K562 (cell line): ENCODE measurements around the gene PTK7. TPM values are rescaled to one million over a fixed set of nuclear protein-coding genes. Genes with fewer than 3 reads are reported as not detected.

Experiments
- ATAC-seq: fragments of 200-7000 bp; cut with Tn5 transposase; 3 replicates; pipeline ENCODE4 v1.9.1; 2020; ENCODE audit warnings: moderate library complexity
- BruUV-seq: library from RNA; stranded (reverse); fragments of 400-500 nt; replicated peaks from 2 replicates; lab custom pipeline; 2021; lab: Mats Ljungman, UMichigan
- CTCF ChIA-PET: fragments of 300-600 bp; formaldehyde crosslinking; extraction: SDS; loops from one replicate; lab custom pipeline; 2021; ENCODE audit warnings: low intra/inter-chr PET ratio; lab: Yijun Ruan, JAX
- POLR2A ChIA-PET: fragments of 300-600, 350-650 bp; sonication (Branson Sonifier 250); formaldehyde crosslinking; extraction: SDS; loops from one replicate; lab custom pipeline; 2021; ENCODE audit warnings: antibody characterized with exemption, inconsistent platforms; lab: Yijun Ruan, JAX
- DNase-seq, 4 experiments: peaks; one replicate each; pipeline versions ENCODE4 v3.0.0 to v3.0.0-alpha.2; 2011 to 2018; ENCODE audit warnings: low spot score in 3 of 4, mixed read lengths in 3 of 4; ENCODE audit errors: extremely low read depth in 1 of 4
- FAIRE-seq: peaks from 2 replicates; lab custom pipeline; 2011; peaks lifted over from hg19 to GRCh38; lab: Jason Lieb, UNC
- H2AFZ ChIP-seq: 2 replicates; pipeline ENCODE4 v1.6.0; 2011; ENCODE audit warnings: low read depth, low read length, control low read depth, inconsistent platforms
- H3K27ac ChIP-seq: fragments of 200-600 bp; 3 replicates; pipeline ENCODE4 v1.8.0; 2011; ENCODE audit warnings: low read depth, mild to moderate bottlenecking, control low read depth, inconsistent platforms, low read length, moderate library complexity, mixed read lengths; ENCODE audit errors: extremely low read depth
- H3K27me3 ChIP-seq, 2 experiments: fragments of 300-600 bp in 1 of 2; 2 replicates in 1 of 2; 3 replicates in 1 of 2; pipeline versions ENCODE4 v1.6.0 to v1.8.0; 2011; ENCODE audit warnings: inconsistent platforms in 2 of 2, low read length in 2 of 2, mild to moderate bottlenecking in 1 of 2, mixed read lengths in 1 of 2, moderate library complexity in 1 of 2; ENCODE audit not compliant: control insufficient read depth in 2 of 2, insufficient read depth in 2 of 2
- H3K36me3 ChIP-seq: fragments of 300-600 bp; 3 replicates; pipeline ENCODE4 v1.8.0; 2011; ENCODE audit warnings: mild to moderate bottlenecking, low read length, inconsistent platforms; ENCODE audit not compliant: control insufficient read depth, insufficient read depth
- H3K4me1 ChIP-seq, 2 experiments: fragments of 200-600 bp in 1 of 2; replicated peaks in 1 of 2; 2 replicates in 1 of 2; 3 replicates in 1 of 2; pipeline versions ENCODE4 v1.5.1 to v1.8.0; 2011; ENCODE audit warnings: inconsistent platforms in 2 of 2, low read length in 2 of 2, mild to moderate bottlenecking in 1 of 2, mixed read lengths in 1 of 2, moderate library complexity in 1 of 2; ENCODE audit not compliant: control insufficient read depth in 2 of 2, insufficient read depth in 2 of 2
- H3K4me2 ChIP-seq: 2 replicates; pipeline ENCODE4 v1.6.1; 2011; ENCODE audit warnings: low read length, control low read depth, inconsistent platforms, mixed read lengths; ENCODE audit not compliant: insufficient read depth
- H3K4me3 ChIP-seq: fragments of 200-600 bp; sonication (generic), shearing (Covaris generic); 2 replicates; pipeline ENCODE4 v1.5.1; 2016; ENCODE audit warnings: control low read depth, inconsistent platforms
- H3K79me2 ChIP-seq: fragments of 200-600 bp; 3 replicates; pipeline ENCODE4 v1.8.0; 2011; ENCODE audit warnings: low read length, inconsistent platforms; ENCODE audit not compliant: control insufficient read depth, insufficient read depth
- H3K9ac ChIP-seq, 2 experiments: 2 replicates each; pipeline versions ENCODE4 v1.6.0 to v1.6.1; 2011; ENCODE audit warnings: low read depth in 2 of 2, low read length in 2 of 2, control low read depth in 1 of 2, inconsistent platforms in 1 of 2, mild to moderate bottlenecking in 1 of 2, mixed read lengths in 1 of 2; ENCODE audit not compliant: insufficient read depth in 1 of 2
- H3K9me1 ChIP-seq: one replicate; pipeline ENCODE4 v1.6.0; 2011; ENCODE audit warnings: inconsistent platforms, mild to moderate bottlenecking, low read length, moderate library complexity; ENCODE audit not compliant: control insufficient read depth, insufficient read depth
- H3K9me3 ChIP-seq: replicated peaks from 2 replicates; pipeline ENCODE4 v1.5.1; 2011; ENCODE audit warnings: low read depth, low read length, inconsistent platforms; ENCODE audit not compliant: control insufficient read depth, insufficient read depth
- H4K20me1 ChIP-seq: replicated peaks from 2 replicates; pipeline ENCODE4 v1.6.1; 2011; ENCODE audit warnings: low read length, inconsistent platforms, mixed read lengths; ENCODE audit not compliant: control insufficient read depth, insufficient read depth
- CEBPG ChIP-seq, 3 experiments: fragments of 200-800 bp in 1 of 3; sonication (Bioruptor generic) in 1 of 3; sonication (generic) in 1 of 3; formaldehyde crosslinking in 1 of 3; IDR thresholded peaks in 2 of 3; conservative IDR thresholded peaks in 1 of 3; 2 replicates each; pipeline versions ENCODE4 v1.6.1 to v1.8.0; 2016 to 2022; ENCODE audit warnings: missing compliant biosample characterization in 2 of 3, missing genetic modification characterization in 2 of 3, mild to moderate bottlenecking in 1 of 3, missing genetic modification reagents in 1 of 3
- POLR2A ChIP-seq: fragments of 450-650 bp; conservative IDR thresholded peaks from 2 replicates; pipeline ENCODE4 v1.6.1; 2016
- PTTG1 ChIP-seq: fragments of 450-650 bp; IDR thresholded peaks from 2 replicates; pipeline ENCODE4 v1.6.1; 2016; ENCODE audit warnings: low read depth, mild to moderate bottlenecking, missing genetic modification characterization, missing compliant biosample characterization
- SUPT5H ChIP-seq: fragments of 450-650 bp; IDR thresholded peaks from 2 replicates; pipeline ENCODE4 v1.6.1; 2016
- ZNF316 ChIP-seq: fragments of 450-650 bp; IDR thresholded peaks from 2 replicates; pipeline ENCODE4 v1.6.1; 2016
- ZNF699 ChIP-seq: fragments of 250-450 bp; sonication (Bioruptor Pico); IDR thresholded peaks from 2 replicates; pipeline ENCODE4 v1.8.0; 2021; ENCODE audit warnings: mild to moderate bottlenecking, moderate library complexity; ENCODE audit not compliant: insufficient replicate concordance
- WGBS: fragments of 100-300 bp; shearing (Covaris generic); methylation state at CpG from one replicate; pipeline ENCODE4 v1.1.6; 2016; ENCODE audit warnings: low coverage, mixed read lengths; ENCODE audit not compliant: insufficient coverage; ENCODE audit errors: missing lambda C conversion rate; 5-methylcytosine and 5-hydroxymethylcytosine counted together
- in situ Hi-C: fragments of 300-500 bp; cut with MboI; formaldehyde crosslinking; loops from 4 replicates; pipeline ENCODE4 v1.15.0; 2018; ENCODE audit warnings: inconsistent platforms, mixed read lengths
- intact Hi-C: fragments of 100-400 bp; cut with micrococcal nuclease; formaldehyde crosslinking; loops from 2 replicates; pipeline ENCODE4 v1.14.2; 2022
- polyA plus RNA-seq, 8 experiments: library from polyadenylated mRNA; depleted of rRNA in 4 of 8; stranded (reverse) in 5 of 8; unstranded in 3 of 8; fragments of >200 nt; fragmentation: Nextera tagmentation in 2 of 8; fragmentation: Illumina TruSeq in 1 of 8; extraction: Ambion mirVana in 2 of 8; extraction: Trizol in 1 of 8; gene quantifications; 2 replicates each; pipeline versions ENCODE4 v1.2.1 to v1.2.3, GENCODE V29; 2011 to 2014; ENCODE audit warnings: inconsistent platforms in 1 of 8, missing spikeins in 1 of 8
- total RNA-seq, 7 experiments: library from RNA; depleted of rRNA in 6 of 7; stranded (reverse); fragments of >200 nt in 6 of 7; fragmentation: Illumina TruSeq in 2 of 7; extraction: Trizol in 2 of 7; gene quantifications; 2 replicates each; pipeline versions ENCODE4 v1.2.1 to v1.2.3, GENCODE V29; 2011 to 2021; ENCODE audit warnings: low replicate concordance in 1 of 7

The PTK7 gene
- total and polyA plus RNA-seq, 9 of the 15 experiments (the other 6 are each of a cell fraction or from before 2014, with no cell fraction given): 0.20 to 6.8 (median 4.2) TPM

GRCh38 chr6:43033496-43034189 is 42.5 kb upstream of the PTK7 start:
- Histone ChIP-seq H3K79me2 (no peaks in the 10 kb centered on the region), H3K9ac (no peak overlapping the region), H3K27me3 (no peaks in the 10 kb centered on the region), H3K9me3 (no peaks in the 10 kb centered on the region), H3K4me1 (peaks cover 0 to 3% of the 10 kb centered on the region in 2 experiments; a peak in 1 of 5 replicates), H3K4me3 (no peak overlapping the region), H3K4me2 (no peak overlapping the region), H2AFZ (no peak overlapping the region), H3K36me3 (peaks cover 72% of the 10 kb centered on the region), H4K20me1 (no peaks in the 10 kb centered on the region; the same call in 1 of the 2 replicates), H3K27ac (no peak overlapping the region), H3K9me1 (no peaks in the 10 kb centered on the region)
- in situ Hi-C loops: no loop called here
- ChIA-PET CTCF (no interaction called here), POLR2A (interaction anchor here (0.7 to 5.7 kb wide), 7 partner anchors 9 to 110 kb away, joined by 3 to 22 read pairs (median 5); partner anchors contain the start of genes KLHDC3, MEA1 and RRP36)
- no TSS peak for BruUV-seq
- TF ChIP-seq ZNF699 (CRISPR knock-in tag): no peak
- 0 out of 2 replicates have a peak, but pooled peaks have one; percentile 8 for TF ChIP-seq SUPT5H
- no peak for TF ChIP-seq CEBPG (CRISPR knock-in tag; IDR thresholded peaks at IDR 0.05)
- TF ChIP-seq CEBPG (tag; conservative IDR thresholded peaks at IDR 0.05 in 1 of 2, IDR thresholded peaks at IDR 0.05 in 1 of 2): 0 out of 4 replicates have a peak, but pooled peaks of 1 of the 2 experiments have one; percentile 34
- TF ChIP-seq POLR2A: 0 out of 2 replicates have a peak, but pooled peaks have one; percentile 1
- no peak for ATAC-seq
- intact Hi-C loops: no loop called here
- no peak for FAIRE-seq
- no peak for DNase-seq
- WGBS: 86% methylated on average over 2 of the region's 2 CpGs

- Histone ChIP-seq H4K20me1 (no peaks in the 10 kb centered on the region; the same call in 1 of the 2 replicates), H3K9me1 (peaks cover 2% of the 10 kb centered on the region), H3K4me1 (peaks cover 0 to 7% of the 10 kb centered on the region in 2 experiments; a peak in 3 of 5 replicates), H3K27me3 (no peaks in the 10 kb centered on the region), H3K4me3 (no peak overlapping the region), H3K9me3 (no peaks in the 10 kb centered on the region), H3K27ac (no peak overlapping the region), H2AFZ (no peak overlapping the region), H3K9ac (no peak overlapping the region), H3K4me2 (no peak overlapping the region), H3K36me3 (peaks cover 72% of the 10 kb centered on the region), H3K79me2 (no peaks in the 10 kb centered on the region)
- in situ Hi-C loops (no loop called here), intact Hi-C loops (no loop called here)
- no peak for TF ChIP-seq PTTG1
- no peak for TF ChIP-seq ZNF316
- ChIA-PET POLR2A (interaction anchor here (0.7 to 5.7 kb wide), 5 partner anchors 14 to 61 kb away, joined by 3 to 22 read pairs (median 6); partner anchors contain the start of genes CUL7, KLHDC3 and MEA1), CTCF (no interaction called here)
- WGBS: 84% methylated on average over 2 of the region's 2 CpGs
- no TSS peak for BruUV-seq
- FAIRE-seq: no peak
- ATAC-seq: no peak
- DNase-seq: no peak
Measured at GRCh38 chr6:43034190-43034525, 42.0 kb upstream of the PTK7 start.
